ENCODE results near the gene BAG3.

GRCh38 chr10:119723624-119724023 lies 72.4 kb downstream of the BAG3 start:
- TF ChIP-seq, protein P1, sequence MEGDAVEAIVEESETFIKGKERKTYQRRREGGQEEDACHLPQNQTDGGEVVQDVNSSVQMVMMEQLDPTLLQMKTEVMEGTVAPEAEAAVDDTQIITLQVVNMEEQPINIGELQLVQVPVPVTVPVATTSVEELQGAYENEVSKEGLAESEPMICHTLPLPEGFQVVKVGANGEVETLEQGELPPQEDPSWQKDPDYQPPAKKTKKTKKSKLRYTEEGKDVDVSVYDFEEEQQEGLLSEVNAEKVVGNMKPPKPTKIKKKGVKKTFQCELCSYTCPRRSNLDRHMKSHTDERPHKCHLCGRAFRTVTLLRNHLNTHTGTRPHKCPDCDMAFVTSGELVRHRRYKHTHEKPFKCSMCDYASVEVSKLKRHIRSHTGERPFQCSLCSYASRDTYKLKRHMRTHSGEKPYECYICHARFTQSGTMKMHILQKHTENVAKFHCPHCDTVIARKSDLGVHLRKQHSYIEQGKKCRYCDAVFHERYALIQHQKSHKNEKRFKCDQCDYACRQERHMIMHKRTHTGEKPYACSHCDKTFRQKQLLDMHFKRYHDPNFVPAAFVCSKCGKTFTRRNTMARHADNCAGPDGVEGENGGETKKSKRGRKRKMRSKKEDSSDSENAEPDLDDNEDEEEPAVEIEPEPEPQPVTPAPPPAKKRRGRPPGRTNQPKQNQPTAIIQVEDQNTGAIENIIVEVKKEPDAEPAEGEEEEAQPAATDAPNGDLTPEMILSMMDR (IDR thresholded peaks at IDR 0.05), result no peak
- no peak for TF ChIP-seq EP300 (IDR thresholded peaks at IDR 0.05)

Measured in tibial nerve (tissue), 4 donors.